ENCODE measurements around the gene NEDD8.

NEDD8 gene

GRCh38 chr14:24269910-24270536, 37.9 kb upstream of the NEDD8 start:
- H3K4me1 Mint-ChIP-seq (ENCODE audit: low read depth), result peaks cover 37% of the 10 kb centered on the region
- no peak overlapping the region for H3K27ac Mint-ChIP-seq
- H3K36me3 Mint-ChIP-seq (ENCODE audit: low read depth), result peaks cover 24% of the 10 kb centered on the region
- H3K27me3 Mint-ChIP-seq (ENCODE audit: low read depth), result no peaks in the 10 kb centered on the region
- peak overlapping the region; percentile 26 for H3K4me3 Mint-ChIP-seq
- no peaks in the 10 kb centered on the region for H3K9me3 Mint-ChIP-seq

- H3K9me3 Mint-ChIP-seq, result no peaks in the 10 kb centered on the region
- peaks cover 27% of the 10 kb centered on the region for H3K36me3 Mint-ChIP-seq (ENCODE audit: low read depth)
- peaks cover 35% of the 10 kb centered on the region for H3K4me1 Mint-ChIP-seq (ENCODE audit: low read depth)
- H3K27ac Mint-ChIP-seq, result no peak overlapping the region
- no peaks in the 10 kb centered on the region for H3K27me3 Mint-ChIP-seq (ENCODE audit: low read depth)
- H3K4me3 Mint-ChIP-seq, result no peak overlapping the region
Measured at GRCh38 chr14:24269368-24269767, 37.2 kb upstream of the NEDD8 start.

- Mint-ChIP-seq H3K27me3 (ENCODE audit: low read depth) (no peaks in the 10 kb centered on the region), H3K9me3 (no peaks in the 10 kb centered on the region), H3K4me1 (ENCODE audit: low read depth) (peaks cover 24% of the 10 kb centered on the region), H3K4me3 (no peak overlapping the region), H3K36me3 (ENCODE audit: low read depth) (peaks cover 27% of the 10 kb centered on the region), H3K27ac (no peak overlapping the region)
Measured at GRCh38 chr14:24268225-24268624, 36.1 kb upstream of the NEDD8 start.

- H3K4me1 Mint-ChIP-seq (ENCODE audit: low read depth), result peaks cover 20% of the 10 kb centered on the region
- H3K27me3 Mint-ChIP-seq (ENCODE audit: low read depth), result no peaks in the 10 kb centered on the region
- H3K9me3 Mint-ChIP-seq, result no peaks in the 10 kb centered on the region
- H3K27ac Mint-ChIP-seq, result no peak overlapping the region
- no peak overlapping the region for H3K4me3 Mint-ChIP-seq
- peaks cover 27% of the 10 kb centered on the region for H3K36me3 Mint-ChIP-seq (ENCODE audit: low read depth)
Measured at GRCh38 chr14:24267516-24267915, 35.3 kb upstream of the NEDD8 start.

- H3K4me3 Mint-ChIP-seq, result no peak overlapping the region
- H3K4me1 Mint-ChIP-seq (ENCODE audit: low read depth), result peaks cover 11% of the 10 kb centered on the region
- H3K27ac Mint-ChIP-seq, result no peak overlapping the region
- H3K27me3 Mint-ChIP-seq (ENCODE audit: low read depth), result no peaks in the 10 kb centered on the region
- peaks cover 24% of the 10 kb centered on the region for H3K36me3 Mint-ChIP-seq (ENCODE audit: low read depth)
- H3K9me3 Mint-ChIP-seq, result no peaks in the 10 kb centered on the region
Measured at GRCh38 chr14:24266344-24267244, 34.4 kb upstream of the NEDD8 start.

- H3K27ac Mint-ChIP-seq, result no peak overlapping the region
Measured at GRCh38 chr14:24264298-24264697, 32.1 kb upstream of the NEDD8 start.

GRCh38 chr14:24263848-24264247, 31.7 kb upstream of the NEDD8 start:
- no peak overlapping the region for H3K4me3 Mint-ChIP-seq
- no peaks in the 10 kb centered on the region for H3K27me3 Mint-ChIP-seq (ENCODE audit: low read depth)
- H3K4me1 Mint-ChIP-seq (ENCODE audit: low read depth), result no peaks in the 10 kb centered on the region
- no peak overlapping the region for H3K27ac Mint-ChIP-seq
- no peaks in the 10 kb centered on the region for H3K9me3 Mint-ChIP-seq
- H3K36me3 Mint-ChIP-seq (ENCODE audit: low read depth), result peaks cover 17% of the 10 kb centered on the region

More at GRCh38 chr14:24264298-24264697, 32.1 kb upstream of the NEDD8 start:
- peaks cover 21% of the 10 kb centered on the region for H3K36me3 Mint-ChIP-seq (ENCODE audit: low read depth)
- H3K9me3 Mint-ChIP-seq, result no peaks in the 10 kb centered on the region
- H3K27me3 Mint-ChIP-seq (ENCODE audit: low read depth), result no peaks in the 10 kb centered on the region
- no peaks in the 10 kb centered on the region for H3K4me1 Mint-ChIP-seq (ENCODE audit: low read depth)
- H3K4me3 Mint-ChIP-seq, result no peak overlapping the region

GRCh38 chr14:24262821-24263733, 30.9 kb upstream of the NEDD8 start, which contains the start of gene TGM1:
TSS of gene TGM1 (minus strand) at chr14:24263177. CDS start at chr14:24262352, 825 bp downstream.
- Mint-ChIP-seq H3K4me1 (ENCODE audit: low read depth) (no peaks in the 10 kb centered on the region), H3K27me3 (ENCODE audit: low read depth) (no peaks in the 10 kb centered on the region), H3K36me3 (ENCODE audit: low read depth) (peaks cover 17% of the 10 kb centered on the region), H3K27ac (no peak within 1 kb of the TSS), H3K4me3 (no peak within 1 kb of the TSS), H3K9me3 (no peaks in the 10 kb centered on the region)

- Mint-ChIP-seq H3K36me3 (ENCODE audit: low read depth) (peaks cover 13% of the 10 kb centered on the region), H3K27ac (no peak overlapping the region), H3K4me3 (no peak overlapping the region), H3K27me3 (ENCODE audit: low read depth) (no peaks in the 10 kb centered on the region), H3K9me3 (no peaks in the 10 kb centered on the region), H3K4me1 (ENCODE audit: low read depth) (no peaks in the 10 kb centered on the region)
Measured at GRCh38 chr14:24261969-24262327, 29.8 kb upstream of the NEDD8 start.

GRCh38 chr14:24261256-24261968, 29.2 kb upstream of the NEDD8 start:
- Mint-ChIP-seq H3K4me1 (ENCODE audit: low read depth) (no peaks in the 10 kb centered on the region), H3K9me3 (no peaks in the 10 kb centered on the region), H3K27me3 (ENCODE audit: low read depth) (no peaks in the 10 kb centered on the region), H3K36me3 (ENCODE audit: low read depth) (peaks cover 7% of the 10 kb centered on the region), H3K27ac (no peak overlapping the region), H3K4me3 (no peak overlapping the region)

GRCh38 chr14:24260780-24261157, 28.6 kb upstream of the NEDD8 start:
- no peaks in the 10 kb centered on the region for H3K27me3 Mint-ChIP-seq (ENCODE audit: low read depth)
- H3K4me3 Mint-ChIP-seq, result no peak overlapping the region
- H3K9me3 Mint-ChIP-seq, result no peaks in the 10 kb centered on the region
- H3K27ac Mint-ChIP-seq, result no peak overlapping the region
- H3K36me3 Mint-ChIP-seq (ENCODE audit: low read depth), result peaks cover 3% of the 10 kb centered on the region
- no peaks in the 10 kb centered on the region for H3K4me1 Mint-ChIP-seq (ENCODE audit: low read depth)

- no peak overlapping the region for H3K27ac Mint-ChIP-seq
- H3K9me3 Mint-ChIP-seq, result no peaks in the 10 kb centered on the region
- no peak overlapping the region for H3K4me3 Mint-ChIP-seq
- no peaks in the 10 kb centered on the region for H3K27me3 Mint-ChIP-seq (ENCODE audit: low read depth)
- no peaks in the 10 kb centered on the region for H3K4me1 Mint-ChIP-seq (ENCODE audit: low read depth)
- H3K36me3 Mint-ChIP-seq (ENCODE audit: low read depth), result peaks cover 5% of the 10 kb centered on the region
Measured at GRCh38 chr14:24260026-24260779, 28.0 kb upstream of the NEDD8 start.

GRCh38 chr14:24259282-24260025, 27.3 kb upstream of the NEDD8 start:
- no peak overlapping the region for H3K4me3 Mint-ChIP-seq
- no peaks in the 10 kb centered on the region for H3K4me1 Mint-ChIP-seq (ENCODE audit: low read depth)
- no peaks in the 10 kb centered on the region for H3K27me3 Mint-ChIP-seq (ENCODE audit: low read depth)
- no peaks in the 10 kb centered on the region for H3K9me3 Mint-ChIP-seq
- peaks cover 4% of the 10 kb centered on the region for H3K36me3 Mint-ChIP-seq (ENCODE audit: low read depth)
- H3K27ac Mint-ChIP-seq, result no peak overlapping the region
